ENCODE data around the gene BBIP1. TPM values are rescaled to one million over a fixed set of nuclear protein-coding genes. Genes with fewer than 3 reads are reported as not detected.

The BBIP1 gene
- total RNA-seq, 1 donor from 2014 or later, result 23.6 TPM

- no peak for TF ChIP-seq CTCF (IDR thresholded peaks at IDR 0.05; ENCODE audit: unreplicated experiment)
- peaks cover 5% of the 10 kb centered on the region for H3K27me3 Mint-ChIP-seq (ENCODE audit: unreplicated experiment)
- peaks cover 9% of the 10 kb centered on the region for H3K4me1 Mint-ChIP-seq (ENCODE audit: unreplicated experiment)
- no peak for DNase-seq (ENCODE audit: low spot score)
- no peaks in the 10 kb centered on the region for H3K36me3 Mint-ChIP-seq (ENCODE audit: low read depth, unreplicated experiment)
- H3K9me3 Mint-ChIP-seq (ENCODE audit: unreplicated experiment), result no peaks in the 10 kb centered on the region
- H3K4me3 Mint-ChIP-seq (ENCODE audit: unreplicated experiment), result no peak overlapping the region
- H3K27ac Mint-ChIP-seq (ENCODE audit: unreplicated experiment), result no peak overlapping the region
Observed at GRCh38 chr10:110851020-110851612, 67.9 kb downstream of the BBIP1 start.

GRCh38 chr10:110850099-110850498 lies 68.9 kb downstream of the BBIP1 start:
- Mint-ChIP-seq H3K27ac (ENCODE audit: unreplicated experiment) (no peak overlapping the region), H3K4me1 (ENCODE audit: unreplicated experiment) (peaks cover 9% of the 10 kb centered on the region), H3K27me3 (ENCODE audit: unreplicated experiment) (peaks cover 5% of the 10 kb centered on the region), H3K9me3 (ENCODE audit: unreplicated experiment) (no peaks in the 10 kb centered on the region), H3K4me3 (ENCODE audit: unreplicated experiment) (no peak overlapping the region), H3K36me3 (ENCODE audit: low read depth, unreplicated experiment) (no peaks in the 10 kb centered on the region)
- DNase-seq (ENCODE audit: low spot score), result no peak
- TF ChIP-seq CTCF (IDR thresholded peaks at IDR 0.05; ENCODE audit: unreplicated experiment), result no peak

Other genes with a start within 250 kb of the BBIP1 start
- 50.4 TPM for gene PDCD4, start 47.3 kb downstream of the BBIP1 start, total RNA-seq (ENCODE audit: unreplicated experiment)
- 48.9 TPM for gene SHOC2, start 424 bp upstream of the BBIP1 start, total RNA-seq (ENCODE audit: unreplicated experiment)
- gene ADRA2A, start 157.8 kb upstream of the BBIP1 start, total RNA-seq (ENCODE audit: unreplicated experiment), result 1.5 TPM

All from endothelial cell (in vitro differentiated cells).